CD14-positive monocyte (primary cell): ENCODE measurements around the gene HSP90B1. TPM values are rescaled to one million over a fixed set of nuclear protein-coding genes. Genes with fewer than 3 reads are reported as not detected.

Experiments used
- DNase-seq, 3 donors: peaks; one replicate each; pipeline ENCODE4 v3.0.0-alpha.2; 2011 to 2022
- H2AFZ ChIP-seq: 2 replicates; pipeline ENCODE4 v1.6.0; 2012; ENCODE audit warnings: mild to moderate bottlenecking, low read depth, low read length, inconsistent platforms; ENCODE audit not compliant: insufficient read depth, poor library complexity, severe bottlenecking
- H3K27ac ChIP-seq, 2 donors: 1 replicate in 1 of 2; 2 replicates in 1 of 2; pipeline ENCODE4 v1.5.1; 2012 to 2013; ENCODE audit warnings: low read length in 2 of 2, control low read depth in 1 of 2, inconsistent platforms in 1 of 2, low read depth in 1 of 2, mild to moderate bottlenecking in 1 of 2
- H3K27me3 ChIP-seq, 2 donors: one replicate each; pipeline versions ENCODE4 v1.6.0 to v1.6.1; 2011 to 2013; ENCODE audit warnings: low read length in 2 of 2; ENCODE audit not compliant: control insufficient read depth in 2 of 2, insufficient read depth in 2 of 2
- H3K36me3 ChIP-seq, 2 donors: replicated peaks in 1 of 2; 1 replicate in 1 of 2; 2 replicates in 1 of 2; pipeline versions ENCODE4 v1.5.1 to v1.6.1; 2012 to 2013; ENCODE audit warnings: low read length in 2 of 2, control low read depth in 1 of 2, inconsistent platforms in 1 of 2, mild to moderate bottlenecking in 1 of 2; ENCODE audit not compliant: insufficient read depth in 2 of 2, control insufficient read depth in 1 of 2
- H3K4me1 ChIP-seq, 2 donors: 1 replicate in 1 of 2; 2 replicates in 1 of 2; pipeline versions ENCODE4 v1.5.1 to v1.6.1; 2012 to 2013; ENCODE audit warnings: low read length in 2 of 2, control low read depth in 1 of 2, inconsistent platforms in 1 of 2, mild to moderate bottlenecking in 1 of 2, moderate library complexity in 1 of 2; ENCODE audit not compliant: insufficient read depth in 2 of 2, control insufficient read depth in 1 of 2
- H3K4me2 ChIP-seq: replicated peaks from 2 replicates; pipeline ENCODE3; 2012; ENCODE audit warnings: low read length, moderate library complexity, mild to moderate bottlenecking; ENCODE audit not compliant: poor library complexity, severe bottlenecking; ENCODE audit errors: extremely low read depth
- H3K4me3 ChIP-seq, 3 experiments: fragments of 200-600 bp in 1 of 3; sonication (generic) in 1 of 3; replicated peaks in 1 of 3; 1 replicate in 2 of 3; 2 replicates in 1 of 3; pipeline ENCODE4 v1.5.1; 2011 to 2013; ENCODE audit warnings: low read length in 3 of 3, mild to moderate bottlenecking in 3 of 3, control low read depth in 2 of 3, low read depth in 2 of 3, inconsistent platforms in 1 of 3, moderate library complexity in 1 of 3
- H3K79me2 ChIP-seq: 2 replicates; pipeline ENCODE4 v1.6.0; 2012; ENCODE audit warnings: mild to moderate bottlenecking, control low read depth, inconsistent platforms, low read length, moderate library complexity; ENCODE audit not compliant: insufficient read depth
- H3K9ac ChIP-seq: 2 replicates; pipeline ENCODE4 v1.6.0; 2017; ENCODE audit warnings: low read length, mild to moderate bottlenecking; ENCODE audit not compliant: insufficient read depth, poor library complexity, severe bottlenecking
- H3K9me3 ChIP-seq, 2 donors: replicated peaks in 1 of 2; 1 replicate in 1 of 2; 2 replicates in 1 of 2; pipeline versions ENCODE4 v1.5.1 to v1.6.1; 2012 to 2013; ENCODE audit warnings: low read length in 2 of 2, control low read depth in 1 of 2; ENCODE audit not compliant: control insufficient read depth in 1 of 2, insufficient read depth in 1 of 2
- H4K20me1 ChIP-seq: 2 replicates; pipeline ENCODE4 v1.6.0; 2012; ENCODE audit warnings: mild to moderate bottlenecking, low read length, control low read depth, moderate library complexity; ENCODE audit not compliant: insufficient read depth
- H3K27ac Mint-ChIP-seq, 7 donors: one replicate each; pipeline ENCODE4 v1.8.0; 2020; ENCODE audit warnings: mild to moderate bottlenecking in 7 of 7, mixed read lengths in 7 of 7, moderate library complexity in 6 of 7, inconsistent platforms in 2 of 7
- H3K27me3 Mint-ChIP-seq, 3 donors: one replicate each; pipeline ENCODE4 v1.8.0; 2021 to 2022; ENCODE audit warnings: low read depth in 3 of 3, mild to moderate bottlenecking in 3 of 3, mixed read lengths in 3 of 3, moderate library complexity in 3 of 3, inconsistent platforms in 1 of 3
- H3K36me3 Mint-ChIP-seq, 2 donors: one replicate each; pipeline ENCODE4 v1.8.0; 2020; ENCODE audit warnings: mixed read lengths in 2 of 2, inconsistent platforms in 1 of 2, mild to moderate bottlenecking in 1 of 2
- H3K4me1 Mint-ChIP-seq: one replicate; pipeline ENCODE4 v1.8.0; 2020; ENCODE audit warnings: mild to moderate bottlenecking, mixed read lengths
- H3K4me3 Mint-ChIP-seq, 2 donors: one replicate each; pipeline ENCODE4 v1.8.0; 2020; ENCODE audit warnings: mild to moderate bottlenecking in 2 of 2, mixed read lengths in 2 of 2, moderate library complexity in 1 of 2
- H3K9me3 Mint-ChIP-seq, 7 donors: one replicate each; pipeline ENCODE4 v1.8.0; 2020 to 2022; ENCODE audit warnings: mixed read lengths in 7 of 7, mild to moderate bottlenecking in 6 of 7, moderate library complexity in 6 of 7, inconsistent platforms in 2 of 7
- CTCF ChIP-seq: fragments of 200-600 bp; IDR thresholded peaks from one replicate; pipeline ENCODE4 v1.8.0; 2022; ENCODE audit warnings: antibody characterized with exemption, mild to moderate bottlenecking
- WGBS: methylation state at CpG from one replicate; pipeline ENCODE4 v1.1.5; 2013; ENCODE audit warnings: missing lambda C conversion rate; ENCODE audit not compliant: insufficient coverage; 5-methylcytosine and 5-hydroxymethylcytosine counted together
- intact Hi-C, 2 donors: fragments of 100-400 bp; cut with micrococcal nuclease; formaldehyde crosslinking; loops; one replicate each; pipeline versions ENCODE4 v1.15.0 to v1.15.1; 2023
- polyA plus RNA-seq, 3 donors: library from polyadenylated mRNA; depleted of rRNA in 1 of 3; unstranded in 2 of 3; stranded (reverse) in 1 of 3; fragments of 300-500 nt in 2 of 3; fragments of >200 nt in 1 of 3; fragmentation: Illumina TruSeq in 2 of 3; gene quantifications; 1 replicate in 2 of 3; 2 replicates in 1 of 3; pipeline ENCODE4 v1.2.3, GENCODE V29; 2012 to 2021

Gene HSP90B1
- polyA plus RNA-seq, 3 donors, result 97.9 to 177 (median 108) TPM

- Histone ChIP-seq H4K20me1 (no peaks in the 10 kb centered on the region), H3K9ac (no peak overlapping the region), H3K36me3 (peaks cover 5 to 16% of the 10 kb centered on the region in 2 donors), H3K27me3 (no peaks in the 10 kb centered on the region), H2AFZ (no peak overlapping the region), H3K4me2 (no peak overlapping the region), H3K9me3 (no peaks in the 10 kb centered on the region), H3K27ac (no peak overlapping the region), H3K4me1 (no peaks in the 10 kb centered on the region), H3K4me3 (no peak overlapping the region), H3K79me2 (no peaks in the 10 kb centered on the region)
- WGBS, result 100% methylated on average over 1 of the region's 4 CpGs
- no peak for DNase-seq
- H3K27me3 Mint-ChIP-seq, result peaks cover 0 to 7% (median 3%) of the 10 kb centered on the region in 3 donors
- no peak for TF ChIP-seq CTCF
- H3K4me1 Mint-ChIP-seq, result no peaks in the 10 kb centered on the region
- H3K36me3 Mint-ChIP-seq, result peaks cover 11 to 12% of the 10 kb centered on the region in 2 donors
- no peak overlapping the region for H3K27ac Mint-ChIP-seq
- H3K9me3 Mint-ChIP-seq, result no peaks in the 10 kb centered on the region
- no peak overlapping the region for H3K4me3 Mint-ChIP-seq
- intact Hi-C loops, result no loop called here
Observed at GRCh38 chr12:103994235-103994634, 64.0 kb downstream of the HSP90B1 start.

GRCh38 chr12:103996595-103996994 is 66.4 kb downstream of the HSP90B1 start:
- DNase-seq, result no peak
- H3K27me3 ChIP-seq, result peaks cover under 1 to 3% of the 10 kb centered on the region in 2 donors
- H3K9me3 Mint-ChIP-seq, result no peaks in the 10 kb centered on the region
- no peak overlapping the region for H3K4me2 ChIP-seq
- no peaks in the 10 kb centered on the region for H3K36me3 Mint-ChIP-seq
- no peak overlapping the region for H3K4me3 Mint-ChIP-seq
- WGBS, result 100% methylated on average over 1 of the region's 5 CpGs
- H3K4me1 ChIP-seq, result no peaks in the 10 kb centered on the region
- no peaks in the 10 kb centered on the region for H4K20me1 ChIP-seq
- H3K4me3 ChIP-seq, result no peak overlapping the region
- peaks cover 0 to 15% (median 7%) of the 10 kb centered on the region in 3 donors for H3K27me3 Mint-ChIP-seq
- H3K27ac ChIP-seq, result no peak overlapping the region
- no peak overlapping the region for H3K9ac ChIP-seq
- H3K4me1 Mint-ChIP-seq, result no peaks in the 10 kb centered on the region
- no peaks in the 10 kb centered on the region for H3K9me3 ChIP-seq
- intact Hi-C loops, result no loop called here
- H2AFZ ChIP-seq, result no peak overlapping the region
- H3K79me2 ChIP-seq, result no peaks in the 10 kb centered on the region
- no peaks in the 10 kb centered on the region for H3K36me3 ChIP-seq
- H3K27ac Mint-ChIP-seq, result no peak overlapping the region
- no peak for TF ChIP-seq CTCF
